Right lobe of liver (tissue), 6 donors: ENCODE results near the gene GP1BB. TPM values are rescaled to one million over a fixed set of nuclear protein-coding genes. Genes with fewer than 3 reads are reported as not detected.

ENCODE experiments used
- ATAC-seq, 4 donors: fragments of 200-7000 bp; cut with Tn5 transposase; one replicate each; pipeline ENCODE4 v1.9.1; 2020; ENCODE audit warnings: mild to moderate bottlenecking in 4 of 4, moderate library complexity in 4 of 4
- DNase-seq, 3 donors: peaks; one replicate each; pipeline ENCODE4 v3.0.0-alpha.2; 2020
- H3K27ac ChIP-seq, 3 donors: fragments of 200-600 bp; one replicate each; pipeline ENCODE4 v1.8.0; 2022
- H3K27me3 ChIP-seq, 2 donors: fragments of 200-600 bp; one replicate each; pipeline ENCODE4 v1.8.0; 2022
- H3K36me3 ChIP-seq, 4 donors: fragments of 200-600 bp; sonication (generic) in 1 of 4; one replicate each; pipeline versions ENCODE4 v1.5.1 to v1.8.0; 2017 to 2022; ENCODE audit warnings: control low read depth in 1 of 4
- H3K4me1 ChIP-seq, 4 donors: fragments of 200-600 bp; sonication (generic) in 1 of 4; one replicate each; pipeline versions ENCODE4 v1.5.1 to v1.8.0; 2017 to 2022; ENCODE audit warnings: control low read depth in 1 of 4
- H3K4me3 ChIP-seq, 3 donors: fragments of 200-600 bp; one replicate each; pipeline ENCODE4 v1.8.0; 2022
- H3K9me3 ChIP-seq, 4 donors: fragments of 200-600 bp; sonication (generic) in 1 of 4; one replicate each; pipeline versions ENCODE4 v1.5.1 to v1.8.0; 2017 to 2022; ENCODE audit warnings: control low read depth in 1 of 4
- POLR2A ChIP-seq: fragments of 450-650 bp; IDR thresholded peaks from one replicate; pipeline ENCODE4 v1.6.1; 2017; ENCODE audit warnings: antibody characterized with exemption, mild to moderate bottlenecking
- WGBS: methylation state at CpG from one replicate; pipeline ENCODE4 v1.1.6; 2018; ENCODE audit warnings: low coverage, low lambda C conversion rate; ENCODE audit not compliant: insufficient coverage; ENCODE audit errors: missing lambda C conversion rate; 5-methylcytosine and 5-hydroxymethylcytosine counted together
- intact Hi-C, 2 donors: fragments of 100-400 bp; cut with DNase I; formaldehyde crosslinking; loops; one replicate each; pipeline versions ENCODE4 v1.11.2 to v1.14.1; 2022
- total RNA-seq, 6 experiments: library from RNA; depleted of rRNA in 2 of 6; stranded (reverse); fragments of >200 nt in 2 of 6; fragmentation: NEBNext Ultra II Directional in 3 of 6; extraction: Animal tissue kit (Norgen Biotek cat#: 25700) in 3 of 6; gene quantifications; one replicate each; pipeline versions ENCODE4 v1.1.0 to v1.2.4, GENCODE V29; 2016 to 2023
- TF ChIP-seq, protein P1 (sequence below), 4 donors: fragments of 200-600 bp in 3 of 4; fragments of 450-650 bp in 1 of 4; IDR thresholded peaks; one replicate each; pipeline versions ENCODE4 v1.5.1 to v1.8.0; 2016 to 2022; ENCODE audit warnings: antibody characterized with exemption in 4 of 4, mild to moderate bottlenecking in 2 of 4
- donor health status: DM: no; HTN: yes; CAD: no.
- donor health status: DM: no; HTN: no; CAD: no.
- donor health status: DM: no; HTN: no; CAD: no.
- donor health status: DM: no; HTN: yes; CAD: no.
- donor health status: DM: no; HTN: yes; CAD: no.

Gene GP1BB
- total RNA-seq, 6 experiments from 2014 or later = 0.15 to 1.3 (median 0.62) TPM; not detected in 1

DNA sequence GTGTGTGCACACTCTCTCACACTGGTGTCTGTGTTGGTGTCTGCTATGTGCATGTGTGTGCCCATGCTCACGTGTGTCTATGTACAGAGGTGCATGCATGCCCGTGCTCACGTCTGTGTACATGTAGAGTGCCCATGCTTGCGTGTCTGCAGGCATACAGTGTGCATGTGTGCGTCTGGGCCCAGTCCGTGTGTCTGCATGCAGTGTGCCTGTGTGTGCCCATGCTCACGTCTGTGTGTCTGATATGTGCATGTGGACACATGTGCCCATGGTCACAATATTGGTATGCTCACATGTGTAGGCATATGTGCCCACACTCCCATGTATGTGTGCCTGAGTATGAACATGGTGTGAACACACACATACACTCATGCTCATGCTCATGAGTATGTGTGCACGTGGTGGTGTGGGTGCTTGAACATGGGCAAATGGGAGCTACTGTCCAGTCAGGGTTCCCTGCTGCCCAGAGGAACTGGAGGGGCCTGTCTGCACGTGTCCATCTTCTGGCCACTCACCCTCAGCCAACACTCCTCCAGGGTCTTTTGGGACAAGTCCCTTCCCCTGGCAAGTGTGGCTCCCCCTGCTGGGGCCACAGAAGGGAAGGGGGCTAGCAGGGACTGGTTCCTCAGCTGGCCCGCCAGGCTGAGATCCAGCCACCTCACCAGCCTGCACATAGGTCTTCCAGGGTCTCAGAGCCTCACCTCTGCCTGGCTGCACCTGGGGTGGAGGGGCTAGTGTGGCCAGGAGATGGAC, 29.9 kb downstream of the GP1BB start:
- 75% methylated on average over 1 of the region's 10 CpGs for WGBS
- peaks cover 0 to 12% of the 10 kb centered on the region in 2 donors for H3K27me3 ChIP-seq
- intact Hi-C loops = loop anchor here (5.0 to 10.0 kb wide), 3 partner anchors 92 to 144 kb away; no protein-coding TSS in a partner anchor

DNA sequence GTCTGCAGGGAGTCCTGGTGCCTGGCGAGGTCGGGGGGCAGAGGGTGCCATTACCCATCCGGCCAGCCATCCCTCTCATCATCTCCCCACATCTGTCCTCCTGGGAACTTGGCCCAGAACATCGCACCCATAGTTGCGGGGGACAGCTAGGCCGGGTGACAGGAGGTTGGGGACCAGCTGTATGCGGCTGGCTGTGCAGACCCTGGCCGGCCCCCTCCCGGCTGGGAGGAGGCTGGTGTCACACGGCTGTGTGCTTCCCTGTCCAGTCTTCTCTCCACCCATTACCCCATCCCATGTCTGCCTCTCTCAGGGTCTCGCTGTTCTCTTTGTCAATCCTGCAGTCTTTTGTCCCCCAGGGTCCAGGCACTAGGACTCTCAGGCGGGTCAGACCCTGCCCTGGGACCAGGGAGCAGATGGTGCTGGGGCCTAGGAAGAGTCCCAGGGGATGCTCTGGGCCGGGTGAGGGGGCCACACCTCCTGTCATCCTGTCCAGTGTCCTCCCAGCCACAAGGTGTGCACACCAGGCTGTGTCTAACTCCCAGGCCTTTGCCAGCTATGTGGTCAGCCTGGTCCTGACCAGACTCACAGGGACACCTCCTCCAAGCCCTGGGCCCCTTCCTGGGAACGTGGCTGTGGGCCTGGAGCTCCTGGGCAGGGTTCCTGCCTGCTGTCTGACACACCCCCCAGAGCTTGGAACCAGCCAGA, 30.8 kb downstream of the GP1BB start:
- WGBS = 65% methylated on average over 4 of the region's 14 CpGs
- ATAC-seq (no peak), DNase-seq (no peak)
- no peaks in the 10 kb centered on the region for H3K36me3 ChIP-seq
- intact Hi-C loops = loop anchor here (5.0 to 10.0 kb wide), 3 partner anchors 91 to 143 kb away; no protein-coding TSS in a partner anchor
- no peak overlapping the region for H3K4me3 ChIP-seq
- no peaks in the 10 kb centered on the region for H3K9me3 ChIP-seq
- H3K27me3 ChIP-seq = peaks cover 0 to 12% of the 10 kb centered on the region in 2 donors
- TF ChIP-seq POLR2A = no peak
- H3K27ac ChIP-seq = no peak overlapping the region
- H3K4me1 ChIP-seq = peaks cover 0 to 4% (median 0%) of the 10 kb centered on the region in 4 donors

More for the DNA sequence above, 29.9 kb downstream of the GP1BB start:
- TF ChIP-seq, protein P1, sequence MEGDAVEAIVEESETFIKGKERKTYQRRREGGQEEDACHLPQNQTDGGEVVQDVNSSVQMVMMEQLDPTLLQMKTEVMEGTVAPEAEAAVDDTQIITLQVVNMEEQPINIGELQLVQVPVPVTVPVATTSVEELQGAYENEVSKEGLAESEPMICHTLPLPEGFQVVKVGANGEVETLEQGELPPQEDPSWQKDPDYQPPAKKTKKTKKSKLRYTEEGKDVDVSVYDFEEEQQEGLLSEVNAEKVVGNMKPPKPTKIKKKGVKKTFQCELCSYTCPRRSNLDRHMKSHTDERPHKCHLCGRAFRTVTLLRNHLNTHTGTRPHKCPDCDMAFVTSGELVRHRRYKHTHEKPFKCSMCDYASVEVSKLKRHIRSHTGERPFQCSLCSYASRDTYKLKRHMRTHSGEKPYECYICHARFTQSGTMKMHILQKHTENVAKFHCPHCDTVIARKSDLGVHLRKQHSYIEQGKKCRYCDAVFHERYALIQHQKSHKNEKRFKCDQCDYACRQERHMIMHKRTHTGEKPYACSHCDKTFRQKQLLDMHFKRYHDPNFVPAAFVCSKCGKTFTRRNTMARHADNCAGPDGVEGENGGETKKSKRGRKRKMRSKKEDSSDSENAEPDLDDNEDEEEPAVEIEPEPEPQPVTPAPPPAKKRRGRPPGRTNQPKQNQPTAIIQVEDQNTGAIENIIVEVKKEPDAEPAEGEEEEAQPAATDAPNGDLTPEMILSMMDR (IDR thresholded peaks at IDR 0.05) = no peak
- TF ChIP-seq POLR2A = no peak
- H3K36me3 ChIP-seq = no peaks in the 10 kb centered on the region
- peaks cover 0 to 4% (median 0%) of the 10 kb centered on the region in 4 donors for H3K4me1 ChIP-seq
- DNase-seq (no peak), ATAC-seq (no peak)
- H3K27ac ChIP-seq = no peak overlapping the region
- no peaks in the 10 kb centered on the region for H3K9me3 ChIP-seq
- H3K4me3 ChIP-seq = no peak overlapping the region

DNA sequence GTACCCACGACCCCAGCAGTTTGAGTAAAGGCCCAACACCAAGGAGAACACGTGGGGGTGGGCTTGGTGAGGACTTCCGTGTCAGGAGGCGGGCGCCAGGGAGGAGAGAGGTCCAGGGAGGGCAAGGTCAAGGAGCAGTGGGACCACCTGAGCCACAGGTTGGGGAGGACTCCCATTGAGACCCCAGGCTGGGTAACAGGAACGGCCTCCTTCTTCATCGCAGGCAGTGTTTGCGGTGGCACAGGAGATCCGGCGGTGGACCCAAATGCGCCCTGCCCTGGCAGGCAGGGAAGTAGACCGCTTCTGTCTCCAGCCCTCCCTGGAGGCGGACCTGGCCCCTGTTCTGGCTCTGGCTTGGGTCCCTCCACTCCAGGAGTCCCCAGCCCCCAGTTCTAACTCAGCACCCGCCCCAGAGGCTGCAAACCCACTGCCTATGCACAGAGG, 31.4 kb downstream of the GP1BB start:
- DNase-seq = no peak

DNA sequence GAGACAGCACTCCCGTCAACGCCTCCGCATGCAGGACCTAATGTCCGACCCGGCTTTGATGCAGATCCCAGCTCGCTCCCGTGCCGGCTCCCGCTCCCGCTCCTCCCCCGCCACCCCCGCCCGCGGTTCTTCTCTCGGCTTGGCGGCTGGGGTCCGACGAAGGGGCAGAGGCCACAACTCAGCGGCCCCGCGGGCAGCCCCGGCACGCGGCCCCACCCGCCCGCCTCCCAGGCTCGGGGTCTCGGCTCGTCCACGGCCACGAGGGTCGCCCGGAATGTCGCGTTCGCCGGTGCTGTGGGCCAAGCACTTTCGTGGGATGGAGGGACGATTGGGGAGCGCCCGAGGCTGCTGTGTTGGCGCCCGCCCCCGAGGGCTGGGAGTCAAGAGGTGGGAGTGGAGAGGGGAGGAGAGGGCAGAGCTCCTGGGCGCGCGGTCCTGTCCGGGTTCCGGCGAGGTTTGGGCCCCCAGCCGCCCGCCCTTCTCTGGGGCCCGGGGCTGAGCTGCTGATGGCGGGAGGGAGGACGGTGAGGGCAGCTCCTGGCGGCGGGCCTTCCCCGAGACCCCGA, 31.9 kb downstream of the GP1BB start:
- Histone ChIP-seq H3K9me3 (no peaks in the 10 kb centered on the region), H3K36me3 (no peaks in the 10 kb centered on the region), H3K4me1 (peaks cover 0 to 4% (median 0%) of the 10 kb centered on the region in 4 donors), H3K27ac (no peak overlapping the region), H3K27me3 (peaks cover 0 to 12% of the 10 kb centered on the region in 2 donors), H3K4me3 (no peak overlapping the region)
- intact Hi-C loops = loop anchor here (10.0 kb wide), 2 partner anchors 90 to 120 kb away; no protein-coding TSS in a partner anchor
- 5% methylated on average over 25 of the region's 59 CpGs for WGBS
- DNase-seq (no peak), ATAC-seq (no peak)
- TF ChIP-seq, protein P1 (IDR thresholded peaks at IDR 0.05) = no peak
- no peak for TF ChIP-seq POLR2A

More for the DNA sequence above, 31.4 kb downstream of the GP1BB start:
- intact Hi-C loops = loop anchor here (5.0 to 10.0 kb wide), 3 partner anchors 90 to 143 kb away; no protein-coding TSS in a partner anchor
- TF ChIP-seq, protein P1 (IDR thresholded peaks at IDR 0.05) = no peak
- TF ChIP-seq POLR2A = no peak
- Histone ChIP-seq H3K4me3 (no peak overlapping the region), H3K4me1 (peaks cover 0 to 4% (median 0%) of the 10 kb centered on the region in 4 donors), H3K27ac (no peak overlapping the region), H3K36me3 (no peaks in the 10 kb centered on the region), H3K27me3 (peaks cover 0 to 12% of the 10 kb centered on the region in 2 donors), H3K9me3 (no peaks in the 10 kb centered on the region)
- WGBS = 52% methylated on average over 5 of the region's 14 CpGs
- ATAC-seq = no peak
